Bone marrow (tissue), 2 donors: Measurements from ENCODE around the gene PDK4.
"Not testable (repeated sequence)": the region's sequence is repeated elsewhere in the genome, so short reads cannot be mapped to it uniquely, and the experiment has no call there.

Experiments
- DNase-seq, 2 donors: peaks; one replicate each; lab custom pipeline; 2025; lab: John Stamatoyannopoulos, UW

PDK4 gene

DNA sequence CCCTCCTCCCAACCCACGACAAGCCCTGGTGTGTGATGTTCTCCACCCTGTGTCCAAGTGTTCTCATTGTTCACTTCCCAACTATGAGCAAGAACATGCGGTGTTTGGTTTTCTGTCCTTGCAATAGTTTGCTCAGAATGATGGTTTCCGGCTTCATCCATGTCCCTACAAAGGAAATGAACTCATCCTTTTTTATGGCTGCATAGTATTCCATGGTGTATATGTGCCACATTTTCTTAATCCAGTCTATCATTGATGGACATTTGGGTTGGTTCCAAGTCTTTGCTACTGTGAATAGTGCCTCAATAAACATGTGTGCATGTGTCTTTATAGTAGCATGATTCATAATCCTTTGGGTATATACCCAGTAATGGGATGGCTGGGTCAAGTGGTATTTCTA, 8.5 kb upstream of the PDK4 start:
- DNase-seq, result not testable (repeated sequence)

DNA sequence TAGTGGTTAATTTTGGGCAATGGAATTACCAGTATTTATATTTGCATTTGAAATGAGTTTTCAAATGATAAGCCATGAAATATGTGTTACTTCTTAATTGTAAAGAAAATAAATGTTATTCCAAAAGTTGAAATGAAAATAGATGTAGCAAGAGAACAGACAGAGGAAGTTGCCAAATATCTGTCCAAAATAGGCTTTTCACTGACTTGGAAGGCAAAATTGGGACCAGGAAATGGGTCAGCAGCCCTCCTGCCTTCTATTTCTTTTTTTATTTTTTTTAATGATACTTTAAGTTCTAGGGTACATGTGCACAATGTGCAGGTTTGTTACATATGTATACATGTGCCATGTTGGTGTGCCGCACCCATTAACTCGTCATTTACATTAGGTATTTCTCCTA, 8.1 kb upstream of the PDK4 start:
- not testable (repeated sequence) for DNase-seq

DNA sequence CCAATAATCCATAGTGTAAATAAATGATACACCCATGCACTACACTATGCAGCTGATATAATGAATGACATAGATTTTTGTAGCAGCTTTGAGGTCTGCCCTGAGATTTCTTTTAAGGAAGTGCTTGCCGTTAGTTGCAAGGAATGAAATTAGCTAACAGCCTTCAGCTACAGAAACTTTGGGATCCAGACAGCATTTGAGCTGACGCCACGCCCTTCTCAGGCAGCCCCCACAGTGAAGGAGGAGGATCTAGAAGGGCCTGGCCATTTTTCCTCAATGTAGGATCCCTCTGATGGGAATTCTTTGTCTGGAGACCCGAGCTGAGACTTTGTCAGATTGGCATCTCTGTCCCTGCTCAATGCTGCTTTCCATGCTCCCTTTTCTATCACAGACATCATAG, 6.1 kb upstream of the PDK4 start:
- DNase-seq, result no peak

- no peak for DNase-seq
Measured at GRCh38 chr7:95601316-95601715, 5.0 kb upstream of the PDK4 start.

DNA sequence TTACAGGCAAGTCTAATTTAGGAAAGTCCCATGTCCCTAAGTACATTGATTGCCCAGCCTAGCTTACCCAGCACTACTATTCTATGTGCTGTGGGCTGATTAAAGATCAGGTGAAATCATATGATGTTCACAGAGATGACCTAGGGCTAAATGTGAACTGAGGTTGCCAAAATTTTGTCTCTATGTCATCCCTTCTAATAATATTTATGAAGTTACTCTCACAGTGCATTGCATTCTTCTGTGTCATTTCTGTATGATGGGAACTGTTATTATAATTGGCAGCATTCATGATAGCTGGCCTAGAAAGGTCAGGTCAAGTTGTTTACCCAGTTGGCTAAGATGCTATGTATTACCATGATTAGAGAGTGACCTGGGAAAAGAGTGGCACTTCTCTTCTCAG, 2.8 kb upstream of the PDK4 start:
- no peak for DNase-seq

GRCh38 chr7:95598511-95598910, 2.2 kb upstream of the PDK4 start:
- DNase-seq, result no peak

DNA sequence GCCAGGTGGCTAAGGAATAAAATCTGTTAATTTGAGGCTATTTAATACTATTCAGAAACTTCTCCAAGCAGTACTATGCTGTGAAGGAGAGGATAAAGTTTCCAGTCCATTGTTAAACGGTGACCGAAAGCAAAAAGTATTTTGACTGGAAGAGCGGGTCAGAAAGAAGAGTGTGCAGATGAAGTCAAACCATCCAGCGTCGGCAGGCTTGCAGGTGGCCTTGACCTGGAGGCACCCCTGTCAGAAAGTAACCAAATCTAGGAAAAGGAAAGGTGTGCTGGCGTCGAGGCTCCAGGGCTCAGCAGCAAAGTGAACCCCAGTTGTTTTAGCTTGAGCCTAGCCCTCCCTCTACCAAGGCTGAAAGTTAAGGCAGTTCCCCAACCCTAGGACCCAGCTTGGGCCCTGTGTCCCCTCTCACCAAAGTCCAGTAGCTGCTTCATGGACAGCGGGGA, 544 bp downstream of the PDK4 start:
- DNase-seq, result no peak

GRCh38 chr7:95594185-95594584, 2.1 kb downstream of the PDK4 start:
- DNase-seq, result no peak

GRCh38 chr7:95593343-95593742, 3.0 kb downstream of the PDK4 start:
- DNase-seq, result no peak

DNA sequence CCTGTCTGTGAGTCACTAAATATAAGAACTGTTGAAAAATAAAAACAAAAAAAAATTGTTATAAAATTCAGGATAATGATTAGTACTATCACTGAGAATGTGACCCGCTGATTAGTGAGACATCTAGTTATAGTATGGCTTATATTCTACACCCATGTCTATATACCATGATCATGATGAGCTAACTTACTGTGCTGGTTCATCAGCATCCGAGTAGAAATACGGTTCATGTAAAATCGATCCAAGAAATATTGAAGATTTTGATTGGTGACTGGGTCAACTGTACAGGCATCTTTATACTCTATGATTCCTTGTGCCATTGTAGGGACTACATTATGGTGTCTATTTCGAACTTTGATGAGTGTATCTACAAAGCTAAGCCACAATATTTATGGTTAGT, 3.7 kb downstream of the PDK4 start:
- no peak for DNase-seq

DNA sequence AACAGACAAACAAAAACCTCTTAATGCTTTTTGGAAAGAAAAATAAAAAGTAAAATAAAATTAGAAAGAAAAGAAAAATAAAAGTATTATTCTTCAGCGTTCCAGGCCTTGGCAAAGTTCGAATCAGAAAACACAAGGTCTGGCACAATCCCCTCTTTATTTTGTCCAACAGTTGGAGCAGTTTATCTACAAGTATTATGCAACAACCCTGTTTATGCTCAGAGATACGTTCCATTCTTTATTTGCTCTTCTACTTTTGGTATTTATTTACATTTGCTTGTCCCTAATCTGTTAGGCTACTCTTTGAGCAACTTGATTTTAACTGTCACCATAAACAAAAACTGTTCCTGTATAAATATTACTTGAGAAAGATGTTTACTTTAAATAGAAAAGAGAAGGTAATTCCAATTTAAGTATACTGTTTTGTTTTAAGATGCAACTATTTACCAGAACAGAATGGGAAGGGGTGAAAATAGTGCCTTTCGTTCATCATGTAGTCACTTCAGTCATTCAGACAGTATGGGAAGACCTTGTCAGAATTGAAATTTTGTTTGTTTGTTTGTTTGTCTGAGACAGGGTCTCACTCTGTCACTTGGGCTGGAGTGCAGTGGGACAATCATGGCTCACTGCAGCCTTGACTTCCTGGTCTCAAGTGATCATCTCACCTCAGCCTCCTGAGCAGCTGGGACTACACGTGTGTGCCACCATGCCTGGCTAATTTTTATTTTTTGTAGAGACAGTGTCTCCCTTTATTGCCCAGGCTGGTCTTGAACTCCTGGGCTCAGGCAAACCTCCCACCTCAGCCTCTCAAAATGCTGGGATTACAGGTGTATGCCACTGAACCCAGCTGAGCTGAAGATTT, 5.7 kb downstream of the PDK4 start:
- DNase-seq, result no peak

GRCh38 chr7:95589766-95590165, 6.5 kb downstream of the PDK4 start:
- no peak for DNase-seq

DNA sequence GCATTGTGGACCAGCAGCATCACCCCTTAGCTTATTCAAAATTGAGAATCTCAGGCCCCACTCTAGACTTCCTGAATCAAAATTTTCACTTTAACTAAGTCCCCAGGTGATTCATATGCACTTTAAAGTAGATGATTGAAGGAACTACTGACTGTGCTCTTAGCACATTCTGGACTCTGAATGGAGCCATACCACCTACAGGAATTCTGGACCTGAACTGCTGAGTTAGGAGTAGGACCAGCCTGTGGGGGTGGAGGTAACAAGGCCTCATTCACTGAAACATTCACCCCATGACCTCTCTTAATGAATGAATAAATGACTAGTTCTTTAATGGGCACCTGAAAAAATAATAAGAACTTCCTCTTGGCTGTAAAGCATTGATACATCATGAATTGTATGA, 7.3 kb downstream of the PDK4 start:
- no peak for DNase-seq

DNA sequence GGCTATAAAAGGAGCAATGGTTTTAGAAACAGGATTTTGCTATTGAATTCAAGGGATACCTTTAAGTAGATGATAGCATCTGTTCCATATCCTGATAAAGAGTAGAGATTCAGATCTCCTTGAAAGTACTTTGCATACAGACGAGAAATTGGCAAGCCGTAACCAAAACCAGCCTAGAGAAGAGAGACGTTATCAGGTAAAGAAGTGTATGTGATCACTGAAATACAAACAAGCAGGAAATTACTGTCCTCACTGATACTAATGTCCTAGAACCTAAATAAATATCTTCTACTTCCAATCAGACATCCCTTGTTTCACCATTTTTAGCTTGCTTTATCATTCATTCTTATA, 9.4 kb downstream of the PDK4 start:
- DNase-seq, result no peak

DNA sequence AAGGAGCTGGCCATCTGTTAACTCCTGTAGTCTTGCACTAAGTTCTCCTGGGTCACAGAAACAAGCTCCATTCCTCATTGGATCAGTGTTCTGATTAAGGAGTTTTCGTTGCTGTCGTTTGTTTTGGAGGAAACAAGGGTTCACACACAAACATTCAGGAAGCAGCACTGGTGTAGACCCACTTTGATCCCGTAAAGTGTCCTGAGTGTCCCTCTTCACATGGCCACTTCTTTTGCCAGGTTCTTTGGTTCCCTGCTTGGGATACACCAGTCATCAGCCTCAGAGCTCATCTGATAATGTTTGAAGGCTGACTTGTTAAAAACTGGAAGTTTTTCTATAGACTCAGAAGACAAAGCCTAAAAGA, 10.9 kb downstream of the PDK4 start:
- no peak for DNase-seq

DNA sequence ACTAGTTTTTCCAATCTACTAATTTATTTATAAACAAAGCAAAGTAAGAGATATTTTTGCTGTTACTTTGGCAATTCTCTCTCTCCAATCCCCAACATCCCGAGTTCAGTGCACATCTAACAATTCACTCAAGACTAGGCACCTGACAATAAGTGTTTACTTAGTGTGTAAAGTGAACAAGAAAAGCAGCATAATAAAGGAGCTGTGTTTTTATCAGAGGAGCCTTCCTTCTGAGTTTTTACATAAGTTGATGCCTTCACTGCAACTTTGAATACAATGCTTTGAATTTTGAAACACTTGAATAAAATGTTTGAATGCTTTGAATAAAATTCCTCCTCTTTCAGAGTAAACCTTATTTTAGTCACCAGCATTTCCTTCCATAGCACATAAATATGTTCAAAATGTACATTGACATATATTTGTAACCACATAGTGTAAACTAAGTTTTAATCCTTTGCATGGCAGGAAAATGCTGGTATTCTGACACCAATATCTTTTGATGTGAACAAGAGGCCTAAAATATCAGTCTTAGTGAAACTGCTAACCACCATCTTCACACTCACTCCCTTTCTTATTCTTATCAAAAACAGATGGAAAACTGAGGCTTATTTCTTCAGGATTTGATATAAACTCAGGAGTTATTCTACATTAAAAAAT, 11.4 kb downstream of the PDK4 start:
- DNase-seq, result no peak

GRCh38 chr7:95583834-95584621, 12.3 kb downstream of the PDK4 start:
- DNase-seq, result no peak

DNA sequence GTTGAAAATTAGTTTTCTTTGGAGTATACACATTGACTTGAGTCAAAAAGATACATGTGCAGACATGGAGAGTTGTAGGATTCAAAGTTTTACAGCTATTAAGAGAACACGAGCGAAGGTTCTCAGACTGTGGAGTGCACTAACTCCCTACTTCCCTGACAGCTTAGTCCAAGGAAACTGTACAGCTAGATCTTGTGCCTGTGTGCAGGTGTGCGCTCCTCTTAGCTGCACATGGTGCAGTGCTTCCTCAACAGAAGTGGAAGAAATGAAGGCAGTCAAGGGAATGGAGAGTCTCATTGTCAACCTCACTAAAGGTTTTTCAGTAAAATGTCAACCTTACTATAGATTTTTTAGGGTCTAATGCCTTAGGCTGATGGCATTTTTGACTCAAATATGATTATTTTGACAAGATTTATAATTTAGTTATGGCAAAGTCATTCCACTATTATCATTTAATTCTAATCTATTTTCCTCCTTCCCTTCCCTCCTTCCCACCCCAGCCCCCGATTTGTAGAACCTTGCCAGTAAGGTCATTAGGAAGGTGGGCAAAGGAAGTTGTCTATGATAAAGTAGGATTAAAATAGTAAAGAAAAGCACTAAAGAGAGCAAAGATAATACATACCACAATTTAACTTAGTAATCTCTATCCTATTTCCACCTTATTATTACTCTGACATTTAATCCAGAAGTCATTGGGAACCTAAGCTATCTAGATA, 13.6 kb downstream of the PDK4 start:
- DNase-seq, result no peak

DNA sequence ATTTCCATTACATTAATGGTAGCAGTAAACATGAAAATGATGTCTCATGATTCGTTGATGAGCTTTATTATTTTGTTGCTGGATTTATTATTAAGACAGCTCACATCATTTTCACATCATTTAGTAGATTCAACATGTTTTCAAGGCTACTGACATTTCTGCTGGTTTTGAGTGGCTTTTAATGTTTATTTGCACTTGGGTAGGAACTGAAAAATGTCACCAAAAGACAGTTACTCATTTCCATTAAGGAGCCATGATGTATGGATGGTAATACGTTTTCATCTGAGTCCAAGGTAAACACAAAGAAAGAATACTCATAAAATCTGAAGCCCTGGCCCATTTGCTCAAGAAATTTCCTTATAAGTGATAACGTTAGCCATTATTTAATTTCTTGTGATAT, 14.8 kb downstream of the PDK4 start:
- DNase-seq, result no peak

DNA sequence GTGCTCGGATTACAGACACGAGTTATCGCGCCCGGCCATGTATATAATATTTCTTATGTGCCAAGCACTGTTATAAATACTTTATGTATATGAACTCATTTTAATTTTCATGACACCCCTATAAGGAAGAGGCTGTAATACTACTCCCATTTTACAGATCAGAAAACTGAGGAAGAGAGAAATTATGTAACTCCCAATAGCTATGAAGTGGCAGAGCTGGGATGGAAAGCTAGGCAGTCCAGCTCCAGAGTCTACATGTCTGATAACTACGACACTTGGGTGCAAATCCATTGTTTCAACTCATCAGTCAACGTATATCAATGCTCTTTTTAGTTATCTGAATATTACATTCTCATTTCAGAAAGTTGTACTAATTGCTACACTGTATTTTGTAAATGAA, 17.0 kb downstream of the PDK4 start:
- DNase-seq, result no peak

DNA sequence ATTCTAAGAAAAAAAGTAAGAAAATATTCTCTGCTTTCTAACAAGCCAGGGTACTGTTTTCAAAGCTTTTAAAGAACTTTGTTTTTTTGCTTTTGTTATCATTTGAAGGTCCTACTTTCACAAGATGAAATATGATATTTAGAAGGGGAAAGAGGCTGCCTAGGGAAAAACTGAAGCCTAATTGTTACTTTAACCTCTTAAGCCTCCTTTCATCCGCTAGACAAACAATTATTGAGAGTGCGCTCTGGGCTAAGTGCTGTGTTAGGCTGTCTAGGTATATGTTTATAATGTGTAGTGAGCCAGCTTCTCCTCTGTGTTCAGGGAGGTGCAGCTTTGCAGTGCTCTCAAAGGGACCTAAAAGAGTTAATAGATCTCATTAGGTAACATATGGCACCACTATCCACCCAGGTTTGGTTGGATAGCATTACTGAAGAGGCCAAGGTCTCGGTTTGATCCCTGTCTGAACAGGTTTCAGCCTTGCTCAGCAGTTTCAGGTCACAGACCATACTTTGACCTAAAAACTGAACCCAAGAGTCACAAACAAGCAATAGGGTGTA, 17.9 kb downstream of the PDK4 start:
- DNase-seq, result no peak

DNA sequence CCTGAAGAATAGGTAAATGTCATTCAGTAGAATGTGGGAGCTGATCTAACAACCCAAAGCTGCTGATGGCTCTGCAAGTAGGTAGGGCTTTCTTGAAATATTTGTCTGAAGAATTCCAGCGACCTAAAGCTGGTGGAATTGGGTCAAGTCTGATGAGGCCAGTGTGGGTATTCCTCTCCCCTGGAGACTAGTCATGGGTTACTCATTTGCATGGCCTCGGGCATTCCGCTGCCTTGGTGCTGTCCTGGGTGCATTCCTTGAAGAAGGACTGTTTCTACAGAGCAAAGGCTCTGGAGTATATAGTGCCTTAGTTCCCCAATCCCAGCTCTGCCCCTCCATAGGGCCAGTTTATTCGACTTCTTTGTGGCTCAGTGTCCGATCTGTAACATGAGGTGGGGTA, 19.2 kb downstream of the PDK4 start:
- DNase-seq, result no peak
